Astrocyte (in vitro differentiated cells and primary cell): ENCODE results near the gene ALPI. TPM values are rescaled to one million over a fixed set of nuclear protein-coding genes. Genes with fewer than 3 reads are reported as not detected.

Experiments used
- DNase-seq: peaks from one replicate; pipeline ENCODE4 v3.0.0-alpha.2; 2010; ENCODE audit warnings: low read depth
- FAIRE-seq: peaks from 2 replicates; lab custom pipeline; 2011; peaks lifted over from hg19 to GRCh38; lab: Jason Lieb, UNC
- H2AFZ ChIP-seq: 2 replicates; pipeline ENCODE4 v1.6.0; 2012; ENCODE audit warnings: low read depth, low read length, inconsistent platforms
- H3K27ac ChIP-seq: 2 replicates; pipeline ENCODE4 v1.5.1; 2011; ENCODE audit warnings: low read depth, low read length, inconsistent platforms
- H3K27me3 ChIP-seq: 2 replicates; pipeline ENCODE4 v1.6.0; 2011; ENCODE audit warnings: low read length, inconsistent platforms; ENCODE audit not compliant: insufficient read depth
- H3K36me3 ChIP-seq: 2 replicates; pipeline ENCODE4 v1.5.1; 2011; ENCODE audit warnings: low read length, inconsistent platforms; ENCODE audit not compliant: insufficient read depth
- H3K4me1 ChIP-seq: 2 replicates; pipeline ENCODE4 v1.5.1; 2011; ENCODE audit warnings: low read length, inconsistent platforms; ENCODE audit not compliant: insufficient read depth
- H3K4me2 ChIP-seq: 2 replicates; pipeline ENCODE4 v1.6.0; 2012; ENCODE audit warnings: low read length, inconsistent platforms
- H3K4me3 ChIP-seq: 2 replicates; pipeline ENCODE4 v1.5.1; 2011; ENCODE audit warnings: low read depth, mild to moderate bottlenecking, low read length, inconsistent platforms; ENCODE audit not compliant: insufficient read depth
- H3K79me2 ChIP-seq: 2 replicates; pipeline ENCODE4 v1.6.0; 2012; ENCODE audit warnings: mild to moderate bottlenecking, low read length, inconsistent platforms; ENCODE audit not compliant: insufficient read depth
- H3K9ac ChIP-seq: 2 replicates; pipeline ENCODE4 v1.6.0; 2012; ENCODE audit warnings: mild to moderate bottlenecking, low read length, inconsistent platforms
- H3K9me3 ChIP-seq: 2 replicates; pipeline ENCODE4 v1.5.1; 2012; ENCODE audit warnings: low read depth, mild to moderate bottlenecking, low read length, inconsistent platforms; ENCODE audit not compliant: insufficient read depth
- H4K20me1 ChIP-seq: 2 replicates; pipeline ENCODE4 v1.6.0; 2012; ENCODE audit warnings: low read length, inconsistent platforms; ENCODE audit not compliant: insufficient read depth
- H3K27ac Mint-ChIP-seq: one replicate; pipeline ENCODE4 v1.8.0; 2021; ENCODE audit warnings: mild to moderate bottlenecking, mixed read lengths; ENCODE audit not compliant: unreplicated experiment
- H3K27me3 Mint-ChIP-seq: one replicate; pipeline ENCODE4 v1.8.0; 2021; ENCODE audit warnings: low read depth, mixed read lengths; ENCODE audit not compliant: unreplicated experiment
- H3K36me3 Mint-ChIP-seq: one replicate; pipeline ENCODE4 v1.8.0; 2021; ENCODE audit warnings: low read depth, mixed read lengths; ENCODE audit not compliant: unreplicated experiment
- H3K4me1 Mint-ChIP-seq: one replicate; pipeline ENCODE4 v1.8.0; 2021; ENCODE audit warnings: low read depth, mixed read lengths; ENCODE audit not compliant: unreplicated experiment
- H3K4me3 Mint-ChIP-seq: one replicate; pipeline ENCODE4 v1.8.0; 2021; ENCODE audit warnings: mild to moderate bottlenecking, moderate library complexity, mixed read lengths; ENCODE audit not compliant: unreplicated experiment
- H3K9me3 Mint-ChIP-seq: one replicate; pipeline ENCODE4 v1.8.0; 2021; ENCODE audit warnings: mild to moderate bottlenecking, mixed read lengths; ENCODE audit not compliant: unreplicated experiment
- CTCF ChIP-seq: IDR thresholded peaks from 2 replicates; pipeline ENCODE4 v1.5.1; 2011; ENCODE audit warnings: low read depth, mild to moderate bottlenecking, inconsistent platforms, low read length, moderate library complexity; ENCODE audit not compliant: insufficient read depth
- EZH2 ChIP-seq: IDR thresholded peaks from 2 replicates; pipeline ENCODE4 v1.6.1; 2012; ENCODE audit warnings: mild to moderate bottlenecking, low read length, inconsistent platforms; ENCODE audit not compliant: insufficient read depth
- total RNA-seq: library from RNA; stranded (reverse); gene quantifications from 2 replicates; pipeline ENCODE4 v1.2.1, GENCODE V29; 2021

ALPI gene
- total RNA-seq, 1 donor from 2014 or later = not detected

GRCh38 chr2:232416521-232417470 is 39.2 kb upstream of the ALPI start:
- Histone ChIP-seq H3K4me1 (no peaks in the 10 kb centered on the region), H3K27ac (no peak overlapping the region), H3K4me2 (no peak overlapping the region), H4K20me1 (no peaks in the 10 kb centered on the region), H3K4me3 (no peak overlapping the region), H2AFZ (no peak overlapping the region), H3K36me3 (no peaks in the 10 kb centered on the region), H3K9me3 (peaks cover 7% of the 10 kb centered on the region), H3K27me3 (peaks cover 59% of the 10 kb centered on the region), H3K79me2 (no peaks in the 10 kb centered on the region), H3K9ac (no peak overlapping the region)
- no peaks in the 10 kb centered on the region for H3K36me3 Mint-ChIP-seq
- H3K4me1 Mint-ChIP-seq = peaks cover 4% of the 10 kb centered on the region
- no peak overlapping the region for H3K4me3 Mint-ChIP-seq
- no peak for DNase-seq
- peaks cover 5% of the 10 kb centered on the region for H3K9me3 Mint-ChIP-seq
- H3K27me3 Mint-ChIP-seq = peaks cover 69% of the 10 kb centered on the region
- no peak overlapping the region for H3K27ac Mint-ChIP-seq
- TF ChIP-seq CTCF (no peak), EZH2 (no peak)
- FAIRE-seq = no peak

GRCh38 chr2:232417489-232417888 is 38.5 kb upstream of the ALPI start:
- H2AFZ ChIP-seq = no peak overlapping the region
- no peaks in the 10 kb centered on the region for H3K36me3 Mint-ChIP-seq
- H3K9ac ChIP-seq = no peak overlapping the region
- no peaks in the 10 kb centered on the region for H3K79me2 ChIP-seq
- DNase-seq (no peak), FAIRE-seq (no peak)
- no peaks in the 10 kb centered on the region for H3K4me1 ChIP-seq
- H3K9me3 ChIP-seq = peaks cover 12% of the 10 kb centered on the region
- H3K27ac ChIP-seq = no peak overlapping the region
- TF ChIP-seq EZH2 = no peak
- TF ChIP-seq CTCF = no peak
- no peak overlapping the region for H3K4me3 ChIP-seq
- H3K27me3 ChIP-seq = peaks cover 59% of the 10 kb centered on the region
- peaks cover 76% of the 10 kb centered on the region for H3K27me3 Mint-ChIP-seq
- no peak overlapping the region for H3K4me3 Mint-ChIP-seq
- no peaks in the 10 kb centered on the region for H3K36me3 ChIP-seq
- no peak overlapping the region for H3K27ac Mint-ChIP-seq
- H3K4me1 Mint-ChIP-seq = peaks cover 4% of the 10 kb centered on the region
- peaks cover 8% of the 10 kb centered on the region for H3K9me3 Mint-ChIP-seq
- H3K4me2 ChIP-seq = no peak overlapping the region
- H4K20me1 ChIP-seq = no peaks in the 10 kb centered on the region

GRCh38 chr2:232418056-232418455 is 37.9 kb upstream of the ALPI start:
- H3K9me3 Mint-ChIP-seq = peaks cover 12% of the 10 kb centered on the region
- no peak overlapping the region for H3K4me3 Mint-ChIP-seq
- Histone ChIP-seq H3K4me2 (no peak overlapping the region), H3K27me3 (peaks cover 58% of the 10 kb centered on the region), H3K27ac (no peak overlapping the region), H3K79me2 (no peaks in the 10 kb centered on the region), H3K9ac (no peak overlapping the region), H2AFZ (no peak overlapping the region), H3K4me3 (no peak overlapping the region), H3K9me3 (peaks cover 16% of the 10 kb centered on the region), H3K4me1 (no peaks in the 10 kb centered on the region), H3K36me3 (no peaks in the 10 kb centered on the region), H4K20me1 (no peaks in the 10 kb centered on the region)
- no peak overlapping the region for H3K27ac Mint-ChIP-seq
- no peaks in the 10 kb centered on the region for H3K36me3 Mint-ChIP-seq
- FAIRE-seq (no peak), DNase-seq (no peak)
- TF ChIP-seq EZH2 (no peak), CTCF (no peak)
- H3K27me3 Mint-ChIP-seq = peaks cover 77% of the 10 kb centered on the region
- no peaks in the 10 kb centered on the region for H3K4me1 Mint-ChIP-seq
